ENCODE data around the gene GUCY2C.

The GUCY2C gene

DNA sequence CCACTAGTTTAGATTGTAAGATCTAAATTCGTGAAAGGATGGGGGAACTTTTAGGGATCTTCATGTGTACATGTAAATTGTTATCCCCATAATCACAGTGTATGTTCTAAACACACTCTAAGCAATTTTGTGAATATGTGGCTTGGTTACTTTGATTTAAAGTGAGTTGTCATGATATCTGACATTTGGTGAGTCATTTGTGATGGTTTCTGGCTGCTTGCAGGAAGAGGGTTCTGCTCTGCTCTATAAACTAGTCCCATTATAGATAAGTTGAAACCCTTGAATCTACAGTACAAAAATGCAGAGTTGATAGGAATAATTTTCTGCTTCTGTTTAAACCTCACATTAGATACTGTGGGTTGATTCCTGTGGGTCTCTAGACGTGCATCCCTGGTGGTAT lies 14.8 kb downstream of the GUCY2C start:
- no peak for DNase-seq

DNA sequence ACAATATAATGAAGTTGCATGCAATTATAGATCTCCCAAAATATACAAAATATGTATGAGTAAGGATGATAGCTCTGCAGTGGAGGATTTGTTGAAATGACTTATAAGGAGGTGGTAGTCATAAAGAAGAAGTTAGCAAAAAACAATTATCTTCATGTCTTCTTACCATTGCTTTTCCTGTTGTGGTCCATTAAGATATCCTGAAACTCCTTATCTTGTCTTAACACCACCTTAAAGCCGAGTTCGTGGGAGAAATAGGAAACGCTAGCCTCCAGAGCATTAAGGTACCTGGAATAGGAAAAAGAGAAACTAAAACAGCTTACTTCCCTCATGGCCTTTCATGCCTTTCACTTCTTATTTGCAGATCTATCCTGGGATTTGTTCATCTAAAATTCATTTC lies 15.2 kb downstream of the GUCY2C start:
- DNase-seq, result no peak

DNA sequence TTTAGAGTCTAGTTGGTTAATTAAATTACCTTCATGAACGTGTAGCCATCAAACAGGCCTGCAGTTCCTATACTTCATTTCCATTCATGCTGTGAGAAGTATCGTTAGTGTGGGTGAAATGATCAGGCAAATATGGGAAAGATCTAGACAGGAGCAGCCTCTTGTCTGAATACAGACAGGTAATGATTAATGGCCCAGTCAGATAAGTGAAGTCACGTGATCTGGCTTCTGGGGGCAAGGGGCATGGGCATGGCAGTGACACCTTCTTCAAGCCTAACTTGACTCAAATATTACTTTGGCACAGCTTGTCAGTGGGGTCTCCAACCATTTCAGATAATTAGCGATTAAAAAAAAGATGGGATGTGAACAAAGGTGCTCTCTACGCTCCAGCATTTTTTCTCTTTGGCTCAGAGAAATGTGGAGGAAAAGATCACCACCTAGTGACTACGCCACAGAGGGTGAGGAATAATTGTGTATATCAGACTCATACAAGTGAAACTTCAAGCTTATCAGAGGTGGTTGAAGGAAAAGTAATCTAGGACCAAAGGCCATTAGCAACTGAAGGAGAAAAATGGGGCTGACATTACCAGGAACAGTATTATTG lies 17.8 kb downstream of the GUCY2C start:
- no peak for DNase-seq

DNA sequence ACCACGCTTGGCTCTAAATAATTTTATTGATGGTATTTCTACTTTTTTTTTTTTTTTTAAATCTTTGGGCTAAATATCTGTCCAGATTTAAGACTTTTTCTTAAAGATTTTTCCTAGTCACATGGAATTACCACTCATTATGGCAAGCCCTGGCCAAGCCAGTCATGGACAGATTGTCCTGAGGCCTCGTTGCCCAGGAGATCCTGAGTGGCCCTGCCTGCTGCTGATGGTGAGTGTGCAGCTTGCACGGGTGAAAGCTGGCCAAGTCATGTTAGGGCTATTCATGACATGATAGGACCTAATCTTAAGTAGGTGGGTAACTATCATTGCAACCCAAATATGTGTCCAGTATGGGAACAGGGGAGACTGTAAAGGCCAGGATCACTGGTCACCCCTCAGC lies 27.8 kb downstream of the GUCY2C start:
- DNase-seq, result no peak

DNA sequence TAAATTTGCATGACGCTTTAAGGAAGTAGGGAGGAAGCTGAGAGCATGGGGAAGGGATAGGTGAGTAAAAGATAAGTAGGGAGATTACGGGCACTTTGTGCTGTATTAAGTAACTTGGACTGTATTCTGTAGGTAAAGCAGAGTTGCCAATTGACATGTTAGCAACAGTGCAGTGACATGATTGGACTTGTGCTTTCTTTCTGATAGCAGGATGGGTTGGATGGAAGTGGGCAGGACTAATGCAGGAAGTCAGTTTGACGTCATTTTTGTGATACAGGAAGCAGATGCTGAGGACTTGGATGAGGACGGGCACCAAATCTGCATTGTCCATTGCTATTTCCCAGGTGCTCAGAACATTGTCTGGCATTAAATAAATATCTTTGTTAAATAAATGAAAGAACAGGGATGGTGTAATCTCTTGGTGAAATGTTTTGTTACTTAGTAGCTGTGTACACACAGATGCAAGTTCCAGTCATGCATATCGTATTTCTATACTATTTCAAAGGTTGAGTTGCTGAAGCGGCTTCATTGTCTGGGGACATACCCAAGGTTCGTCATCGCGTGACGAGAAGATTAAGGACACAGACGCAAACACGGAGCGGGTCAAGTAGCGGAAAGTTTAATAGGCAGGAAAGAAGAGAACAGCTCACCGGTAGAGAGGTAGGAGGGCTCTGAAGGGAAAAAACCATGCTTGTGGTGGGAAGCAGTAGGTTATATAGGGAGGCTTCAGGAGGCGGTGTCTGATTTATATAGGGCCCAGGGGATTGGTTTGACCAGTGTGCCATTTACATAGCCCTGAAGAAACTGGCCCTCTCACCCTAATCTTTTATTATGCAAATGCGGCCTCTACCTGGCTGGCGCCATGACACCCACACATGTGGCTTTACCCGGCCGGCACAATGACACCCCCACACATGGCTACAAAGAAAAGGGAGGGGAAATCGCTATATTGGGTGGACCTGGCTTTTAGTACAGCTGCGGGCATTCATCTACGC lies 30.7 kb downstream of the GUCY2C start:
- DNase-seq, result no peak

DNA sequence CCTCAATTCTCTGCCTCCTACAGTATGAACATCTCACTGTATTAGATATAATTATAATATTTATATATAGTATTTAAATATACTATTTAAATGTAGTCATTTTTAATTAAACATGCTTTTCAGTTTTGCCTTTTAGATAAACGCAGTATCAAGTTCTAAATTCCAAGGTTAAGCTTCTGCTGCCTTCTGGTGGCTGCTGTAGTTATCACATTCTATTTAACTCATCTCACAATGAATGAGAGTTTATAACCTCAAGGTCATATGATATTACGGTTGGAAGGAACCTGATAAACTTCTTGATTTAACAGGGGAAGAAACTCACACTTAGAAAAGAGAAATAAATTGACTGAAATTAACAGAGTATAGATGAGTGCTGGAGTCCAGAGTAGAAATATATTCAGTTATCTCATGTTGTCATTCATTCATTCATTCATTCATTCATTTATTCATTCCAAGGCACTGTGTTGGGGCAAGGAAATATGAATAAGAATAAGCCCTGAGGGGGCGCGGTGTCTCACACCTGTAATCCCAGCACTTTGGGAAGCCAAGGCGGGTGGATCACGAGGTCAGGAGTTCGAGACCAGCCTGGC lies 31.9 kb downstream of the GUCY2C start:
- peak; percentile 0 for DNase-seq

DNA sequence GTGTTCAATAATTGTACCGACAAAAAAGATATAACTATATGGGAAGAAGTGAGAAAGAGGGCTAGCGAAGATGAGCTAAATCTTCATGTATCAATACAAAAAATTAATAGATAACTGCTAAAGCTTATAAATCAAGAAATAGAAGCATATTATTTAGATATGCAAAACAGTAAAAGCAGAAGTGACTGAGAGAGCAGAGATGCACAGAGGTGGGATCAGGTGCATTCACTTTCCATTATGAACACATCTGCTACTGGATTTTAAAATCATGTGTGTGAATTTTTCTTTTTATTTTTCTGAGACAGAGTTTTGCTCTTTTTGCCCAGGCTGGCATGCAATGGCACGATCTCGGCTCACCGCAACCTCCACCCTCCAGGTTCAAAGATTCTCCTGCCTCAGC lies 33.4 kb downstream of the GUCY2C start:
- no peak for DNase-seq

DNA sequence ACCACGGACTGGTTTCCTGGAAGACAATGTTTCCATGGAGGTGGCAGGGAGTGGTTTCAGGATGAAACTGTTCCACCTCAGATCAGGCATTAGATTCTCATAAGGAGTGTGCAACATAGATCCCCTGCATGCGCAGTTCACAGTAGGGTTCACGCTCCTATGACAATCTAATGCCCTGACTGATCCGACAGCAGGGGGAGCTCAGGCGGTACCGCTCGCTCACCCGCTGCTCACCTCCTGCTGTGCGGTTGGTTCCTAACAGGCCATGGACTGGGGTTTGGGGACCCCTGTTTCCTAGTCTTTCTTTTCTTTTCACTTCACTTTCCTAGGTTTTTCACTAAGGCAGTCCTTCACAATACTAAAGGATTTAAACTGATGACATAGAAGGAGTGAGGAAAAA lies 39.6 kb downstream of the GUCY2C start:
- no peak for DNase-seq

DNA sequence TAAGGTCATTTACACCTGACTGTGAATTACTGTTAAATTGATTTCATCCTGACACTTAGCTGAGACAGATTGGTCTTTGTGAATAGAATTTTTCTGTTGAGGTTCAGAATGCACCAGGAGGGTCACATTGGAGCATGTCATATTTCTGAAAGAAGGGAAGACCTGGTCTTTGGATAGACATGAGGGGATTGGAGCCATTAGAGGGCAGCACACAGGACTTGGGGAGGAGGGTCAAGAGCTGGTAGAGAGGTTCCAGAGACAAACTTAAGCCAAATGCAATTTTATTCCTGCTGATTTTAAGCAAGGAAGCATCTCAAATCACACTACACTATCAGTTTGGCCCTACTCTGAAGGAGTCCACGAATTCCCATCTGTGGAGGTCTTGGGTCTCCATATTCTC lies 41.1 kb downstream of the GUCY2C start:
- DNase-seq, result no peak

DNA sequence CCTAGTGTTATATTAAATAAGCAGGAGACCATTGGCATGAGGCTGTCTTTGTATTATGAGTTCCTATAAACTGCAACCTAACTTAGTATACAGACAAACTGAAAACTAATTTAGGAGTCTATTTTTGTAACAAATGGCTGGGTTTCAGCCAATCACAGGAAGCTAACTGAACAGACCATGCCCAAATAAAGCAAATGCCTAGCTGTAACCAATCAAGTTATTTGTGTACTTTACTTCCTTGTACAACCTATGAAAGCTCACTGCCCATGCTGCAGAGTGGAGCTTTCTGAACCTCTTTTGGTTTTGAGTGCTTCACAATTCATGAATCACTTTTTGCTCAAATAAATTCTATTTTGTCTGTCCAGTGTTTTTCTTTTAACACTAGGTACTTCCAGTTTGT lies 41.6 kb downstream of the GUCY2C start:
- DNase-seq, result no peak

DNA sequence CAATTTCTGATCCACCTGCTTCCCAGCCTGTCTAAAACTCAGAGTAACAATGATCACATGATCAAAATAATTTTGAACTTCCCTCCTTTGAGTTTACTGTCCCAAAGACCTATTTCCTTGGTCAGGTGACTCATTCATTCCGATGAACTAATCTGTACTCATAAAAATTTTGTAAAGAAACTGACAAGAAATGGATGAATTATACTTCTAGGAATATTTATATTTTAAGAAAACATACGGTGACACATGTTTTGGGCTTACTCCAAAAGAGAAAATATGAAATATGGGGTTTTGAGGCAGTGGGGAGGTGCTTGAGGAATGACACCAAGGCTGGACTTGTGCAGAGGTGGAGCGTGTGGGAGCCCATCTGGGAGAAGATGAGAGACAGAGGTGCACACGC lies 42.0 kb downstream of the GUCY2C start:
- DNase-seq, result no peak

DNA sequence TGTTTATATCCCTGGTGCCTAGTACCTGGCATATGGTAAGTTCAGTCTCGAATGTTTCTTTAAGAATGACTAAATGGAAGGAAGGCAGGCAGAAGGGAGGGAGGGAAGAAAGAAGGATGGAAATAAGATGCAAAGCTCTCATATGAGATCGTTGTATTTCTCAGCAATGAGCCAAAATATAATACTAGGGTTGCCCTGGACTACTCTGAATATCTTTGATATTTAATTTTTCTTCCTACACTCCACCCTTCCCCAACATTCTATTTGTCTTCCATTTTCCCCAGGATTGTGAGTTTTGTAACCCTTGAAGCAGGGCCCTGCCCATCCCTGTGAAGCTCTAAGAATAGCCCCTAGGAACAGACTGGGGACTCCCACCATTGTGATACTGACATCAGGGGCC lies 43.9 kb downstream of the GUCY2C start:
- no peak for DNase-seq

DNA sequence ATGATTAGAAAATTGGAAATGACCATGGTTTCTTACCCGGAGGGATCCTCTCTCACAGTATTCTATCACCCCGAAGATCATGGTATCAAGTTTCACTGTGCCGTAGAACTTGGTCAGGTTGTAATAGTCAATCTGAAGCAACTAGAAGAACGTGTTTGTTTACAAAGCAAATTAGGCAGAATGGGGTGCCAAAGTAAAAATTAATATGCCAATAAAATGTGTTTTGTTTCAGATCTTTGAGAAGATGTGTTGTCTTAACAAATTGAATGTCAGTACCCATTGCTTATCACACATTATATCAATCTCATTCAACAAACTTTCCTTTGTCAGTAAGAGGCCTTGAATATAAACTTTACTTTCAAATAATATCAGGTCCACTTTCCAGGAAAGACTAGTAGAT lies 45.0 kb downstream of the GUCY2C start:
- no peak for DNase-seq

DNA sequence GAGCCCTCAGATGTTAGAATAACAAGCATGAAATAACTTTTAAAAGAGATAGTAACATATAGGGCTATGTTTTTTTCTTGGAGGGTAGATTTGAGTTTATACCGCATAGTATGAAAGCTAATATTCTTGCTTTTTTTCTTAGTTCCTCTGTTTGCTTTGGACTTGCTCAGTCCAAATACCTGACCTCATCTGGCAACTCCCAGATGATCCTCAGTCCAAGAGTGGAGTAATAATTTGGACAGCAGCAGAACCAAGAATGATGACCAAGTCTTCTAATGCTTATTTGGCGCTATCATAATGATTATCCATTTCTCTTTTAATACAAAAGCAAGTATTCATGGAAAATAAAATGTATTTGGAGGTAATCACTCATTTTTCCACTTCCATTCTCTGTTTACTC lies 45.6 kb downstream of the GUCY2C start:
- no peak for DNase-seq

DNA sequence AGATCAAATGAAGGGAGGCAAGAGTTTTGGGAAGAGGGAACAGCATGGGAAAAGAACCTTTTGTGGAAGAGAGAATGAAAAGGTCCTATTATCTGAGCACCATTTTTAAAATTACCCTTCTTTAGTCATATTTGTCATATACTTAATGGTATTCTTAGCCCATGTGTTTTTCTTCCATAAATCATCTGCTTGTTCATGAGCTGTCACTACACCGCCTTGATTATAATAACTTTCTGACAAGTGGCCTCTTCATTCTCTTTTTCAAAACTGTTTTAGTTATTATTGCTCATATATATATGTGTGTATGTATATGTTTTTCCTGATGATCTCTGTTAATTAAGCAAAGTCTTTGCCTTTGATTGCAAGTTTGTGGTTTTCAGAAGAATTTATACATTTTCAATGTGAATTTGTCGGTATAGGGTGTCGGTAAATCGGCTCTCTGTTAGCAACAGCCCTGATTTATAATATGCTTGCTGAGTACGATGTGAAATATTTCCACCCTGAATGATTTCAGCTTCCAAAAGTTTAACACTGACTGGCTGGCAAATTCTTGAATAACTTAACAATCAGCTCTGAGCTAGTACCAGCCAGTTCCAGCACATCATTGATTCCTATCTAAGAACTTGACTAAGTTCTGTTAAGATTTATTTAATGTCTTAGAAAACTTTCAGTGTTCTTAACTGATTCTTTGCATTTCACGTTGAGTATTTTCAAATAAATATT lies 49.2 kb downstream of the GUCY2C start:
- DNase-seq, result no peak

DNA sequence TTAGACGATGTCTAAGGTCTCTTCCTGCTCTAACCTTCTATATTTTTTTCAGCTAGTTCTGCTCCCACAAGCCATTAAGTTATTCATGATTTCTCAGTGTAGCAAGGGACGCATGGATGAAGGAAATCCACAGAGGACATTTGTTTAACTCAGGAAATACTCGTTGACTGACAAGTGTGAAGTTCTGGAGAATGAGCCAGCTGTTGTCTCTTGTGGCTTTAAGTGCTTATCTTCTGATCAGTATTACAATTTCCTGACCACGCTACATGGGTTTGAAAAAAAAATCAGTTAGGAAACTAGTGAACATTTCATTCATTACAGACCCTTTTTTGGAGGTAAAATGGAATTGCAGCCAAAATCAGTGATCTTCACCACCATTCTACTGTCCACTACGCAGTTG lies 53.1 kb downstream of the GUCY2C start:
- no peak for DNase-seq

DNA sequence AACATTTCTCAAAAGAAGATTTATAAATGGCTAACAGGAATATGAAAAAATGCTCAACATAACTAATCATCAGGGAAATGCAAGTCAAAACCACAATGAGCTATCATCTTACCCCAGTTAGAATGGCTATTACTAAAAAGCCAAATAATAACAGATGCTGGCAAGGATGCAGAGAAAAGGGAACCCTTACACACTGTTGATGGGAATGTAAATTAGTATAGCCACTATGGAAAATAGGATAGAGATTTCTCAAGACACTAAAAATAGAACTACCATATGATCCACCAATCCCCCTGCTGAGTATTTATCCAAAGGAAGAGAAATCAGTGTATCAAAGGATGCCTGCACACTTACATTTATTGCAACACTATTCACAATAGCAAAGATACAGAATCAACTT lies 58.3 kb downstream of the GUCY2C start:
- DNase-seq, result no peak

DNA sequence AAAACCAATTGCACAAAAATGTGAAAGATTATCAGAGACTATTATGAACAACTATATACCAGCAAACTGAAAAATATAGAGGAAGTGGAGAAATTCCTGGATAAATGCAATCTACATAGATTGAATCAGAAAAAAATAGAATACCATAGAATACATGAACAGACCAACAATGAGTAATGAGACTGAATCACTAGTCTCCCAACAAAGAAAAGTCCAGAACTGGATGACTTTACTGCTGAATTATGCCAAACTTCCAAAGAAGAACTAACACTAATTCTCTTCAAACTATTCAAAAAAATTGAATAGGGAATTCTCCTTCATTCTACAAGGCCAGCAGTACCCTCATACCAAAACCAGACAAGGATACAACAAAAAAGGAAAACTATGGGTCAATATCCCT lies 60.6 kb downstream of the GUCY2C start:
- DNase-seq, result no peak

DNA sequence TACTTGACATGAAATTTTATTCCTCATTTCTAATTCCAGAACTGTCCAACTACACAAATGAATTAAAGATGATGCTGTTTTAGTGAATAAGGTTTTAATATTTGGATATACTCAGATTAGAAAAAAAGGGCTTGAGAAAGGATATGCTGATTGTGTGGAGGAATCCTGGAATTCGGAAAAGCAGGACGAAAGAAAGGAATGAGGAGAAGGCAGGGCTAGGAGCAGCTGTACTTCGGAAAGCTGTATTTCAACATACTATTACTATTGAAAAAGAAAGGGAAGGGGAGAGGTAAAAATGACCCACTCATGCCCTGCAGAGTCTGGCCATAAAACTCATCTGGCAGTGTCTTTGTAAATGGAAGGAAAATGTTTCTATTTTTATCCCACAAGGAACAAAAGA lies 65.6 kb downstream of the GUCY2C start:
- no peak for DNase-seq

DNA sequence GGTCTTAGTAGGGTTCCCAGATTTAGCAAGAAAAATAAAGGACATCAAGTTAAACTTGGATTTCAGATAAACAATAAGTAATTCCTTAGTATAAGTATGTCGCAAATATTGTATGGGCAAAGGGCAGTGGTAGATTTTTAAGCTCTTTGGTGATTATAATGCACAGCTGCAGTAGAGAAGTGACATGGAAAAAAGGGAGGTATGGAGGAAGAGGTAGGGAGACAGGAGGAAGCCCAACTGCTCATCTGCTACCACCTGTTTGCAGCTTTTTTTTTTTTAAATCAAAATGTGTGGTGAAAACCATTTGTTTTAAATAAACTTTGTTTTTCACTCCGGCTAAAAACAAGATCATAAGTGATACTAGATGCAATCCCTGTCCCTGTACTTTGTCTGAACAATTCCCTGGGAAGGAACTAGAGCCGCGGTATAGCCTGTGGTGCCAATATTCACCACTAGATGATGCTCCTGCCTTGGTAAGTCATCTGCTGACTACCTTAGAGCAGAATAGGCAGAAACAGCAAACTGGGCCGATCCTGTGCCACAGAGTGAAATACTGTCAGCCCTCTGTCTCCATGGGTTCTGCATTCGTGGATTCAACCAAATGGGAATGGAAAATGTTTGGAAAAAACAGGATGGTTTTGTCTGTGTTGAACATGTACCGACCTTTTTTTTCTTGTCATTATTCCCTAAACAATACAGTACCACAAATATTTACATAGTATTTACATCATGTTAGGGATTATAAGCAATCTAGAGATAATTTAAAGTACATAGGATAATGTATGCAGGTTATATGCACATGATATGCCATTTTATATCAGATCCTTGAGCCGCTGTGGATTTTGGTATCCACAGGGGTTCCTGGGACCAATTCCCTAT lies 66.3 kb downstream of the GUCY2C start:
- no peak for DNase-seq

DNA sequence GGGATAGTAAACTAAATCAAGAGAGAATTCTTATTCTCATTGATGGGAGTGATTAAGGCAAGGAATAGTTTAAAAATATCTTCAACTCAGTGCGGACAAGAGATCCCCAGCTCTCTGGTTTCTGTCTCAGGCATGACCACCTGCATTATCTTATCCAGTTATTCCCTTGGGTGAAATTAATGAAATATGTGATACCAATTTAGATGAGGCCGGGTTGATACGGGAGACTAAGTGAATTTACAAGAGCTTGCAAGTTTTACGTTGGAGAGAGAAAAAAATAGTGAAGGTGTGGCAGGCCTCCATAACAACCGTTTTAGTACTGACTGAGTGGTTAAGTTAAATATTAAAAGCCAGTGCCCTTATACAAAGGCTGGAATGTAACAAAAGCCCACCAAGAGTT lies 67.6 kb downstream of the GUCY2C start:
- DNase-seq, result no peak

DNA sequence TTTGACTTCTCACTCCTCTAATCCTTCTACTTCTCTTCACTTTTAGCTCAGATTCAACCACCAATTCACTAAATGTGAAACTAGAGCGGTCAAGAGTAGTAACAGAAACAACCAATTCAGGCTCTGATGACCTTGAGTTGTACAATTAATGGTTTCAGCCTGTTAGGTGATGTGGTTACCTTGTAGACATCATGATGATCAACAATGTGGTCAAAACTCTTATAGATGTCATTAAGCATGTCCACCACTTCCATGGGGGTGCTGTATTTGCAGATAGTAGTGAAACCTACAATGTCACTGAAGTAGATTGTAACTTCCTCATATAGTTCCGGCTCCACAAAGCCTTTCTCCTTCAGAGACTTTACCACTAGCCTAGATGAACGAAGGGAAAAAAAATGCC lies 74.6 kb downstream of the GUCY2C start:
- no peak for DNase-seq
